C4-2B (cell line): ENCODE results near the gene CLTB.

Experiments
- H3K27ac ChIP-seq: fragments of 450-650 bp; 2 replicates; pipeline ENCODE4 v1.5.1; 2017
- CTCF ChIP-seq: fragments of 450-650 bp; conservative IDR thresholded peaks from 2 replicates; pipeline ENCODE4 v1.5.1; 2017; ENCODE audit warnings: mild to moderate bottlenecking
- ZFX ChIP-seq: fragments of 450-650 bp; IDR thresholded peaks from 2 replicates; pipeline ENCODE4 v1.6.1; 2017

The CLTB gene

GRCh38 chr5:176373100-176373818 lies 43.1 kb downstream of the CLTB start:
- TF ChIP-seq CTCF (no peak), ZFX (no peak)
- H3K27ac ChIP-seq = no peak overlapping the region

- no peak overlapping the region for H3K27ac ChIP-seq
- TF ChIP-seq ZFX = no peak
- no peak for TF ChIP-seq CTCF
Observed at GRCh38 chr5:176371621-176372539, 44.5 kb downstream of the CLTB start.

GRCh38 chr5:176369934-176370711 lies 46.2 kb downstream of the CLTB start:
- H3K27ac ChIP-seq = no peak overlapping the region
- TF ChIP-seq CTCF (no peak), ZFX (no peak)

GRCh38 chr5:176368726-176369125 lies 47.6 kb downstream of the CLTB start:
- TF ChIP-seq ZFX = no peak
- TF ChIP-seq CTCF = no peak
- H3K27ac ChIP-seq = no peak overlapping the region

GRCh38 chr5:176366232-176366894 lies 50.0 kb downstream of the CLTB start:
- H3K27ac ChIP-seq = no peak overlapping the region
- TF ChIP-seq CTCF (no peak), ZFX (no peak)

GRCh38 chr5:176365351-176366231 lies 50.7 kb downstream of the CLTB start, which contains the start of gene ARL10:
TSS of gene ARL10 (plus strand) at chr5:176365487. CDS start at chr5:176365564, 77 bp downstream.
- no peak within 1 kb of the TSS for H3K27ac ChIP-seq
- TF ChIP-seq ZFX (no peak), CTCF (no peak)
